Gastroesophageal sphincter (tissue), 3 donors: ENCODE measurements around the gene STEAP1B.

Experiments
- CTCF ChIP-seq, 4 experiments: fragments of 200-600 bp in 2 of 4; fragments of 450-650 bp in 2 of 4; sonication (generic) in 1 of 4; IDR thresholded peaks; one replicate each; pipeline ENCODE4 v1.5.1; 2017 to 2019; ENCODE audit warnings: antibody characterized with exemption in 4 of 4, mild to moderate bottlenecking in 2 of 4, moderate library complexity in 2 of 4
- POLR2A ChIP-seq, 2 donors: fragments of 450-650 bp; IDR thresholded peaks; one replicate each; pipeline ENCODE4 v1.6.1; 2017; ENCODE audit warnings: antibody characterized with exemption in 2 of 2, mild to moderate bottlenecking in 2 of 2, moderate library complexity in 1 of 2
- POLR2AphosphoS5 ChIP-seq: sonication (generic); formaldehyde crosslinking; IDR thresholded peaks from one replicate; pipeline ENCODE4 v1.6.1; 2017; ENCODE audit warnings: antibody characterized with exemption

DNA sequence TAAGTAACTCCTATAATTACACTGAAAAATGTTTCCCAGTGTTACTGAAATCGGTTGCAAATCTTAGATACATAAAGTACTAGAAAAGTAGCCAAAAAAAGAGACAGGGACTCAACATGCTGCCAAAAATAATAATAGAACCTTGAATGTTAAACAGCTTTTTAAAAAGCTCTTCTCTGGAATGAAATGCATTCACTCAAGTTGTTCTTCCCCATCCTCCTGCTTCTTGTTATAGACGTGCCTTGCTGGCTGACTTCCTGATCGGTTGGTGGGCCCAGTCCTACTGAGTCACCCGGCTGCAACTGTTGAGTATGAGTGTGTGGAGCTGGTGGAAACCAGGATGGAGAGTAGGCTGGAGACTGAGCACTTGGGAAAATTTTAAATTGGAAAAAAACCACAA, 112.4 kb downstream of the STEAP1B start:
- TF ChIP-seq CTCF (IDR thresholded peaks at IDR 0.05), result no peak
- no peak for TF ChIP-seq POLR2A (IDR thresholded peaks at IDR 0.05)
- TF ChIP-seq POLR2AphosphoS5, result no peak
